Measurements from ENCODE around the gene PAK3.

Gene PAK3

GRCh38 chrX:111133389-111133788 is 37.4 kb downstream of the PAK3 start:
- no peak for DNase-seq

- no peak for DNase-seq
These were observed 49.9 kb downstream of the PAK3 start for GRCh38 chrX:111145878-111146277.

DNA sequence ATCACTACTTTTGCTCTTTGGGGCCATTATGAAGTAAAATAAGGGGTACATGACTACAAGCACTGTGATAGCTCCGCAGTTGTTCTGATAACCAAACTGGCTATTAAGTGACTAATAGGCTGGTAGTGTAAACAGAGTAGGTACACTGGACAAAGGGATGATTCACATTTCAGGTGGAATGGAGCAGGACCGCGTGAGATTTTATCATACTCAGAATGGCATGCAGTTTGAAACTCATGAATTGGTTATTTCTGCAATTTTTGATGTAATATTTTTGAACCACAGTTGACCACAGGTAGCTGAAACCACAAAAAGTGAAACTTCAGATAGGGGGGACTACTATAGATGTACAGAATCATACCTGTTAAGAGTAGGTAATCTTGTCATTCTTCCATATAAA is 55.8 kb downstream of the PAK3 start:
- DNase-seq: no peak

GRCh38 chrX:111159232-111159631 is 63.2 kb downstream of the PAK3 start:
- DNase-seq: no peak

GRCh38 chrX:111164728-111165127 is 68.7 kb downstream of the PAK3 start:
- no peak for DNase-seq

DNA sequence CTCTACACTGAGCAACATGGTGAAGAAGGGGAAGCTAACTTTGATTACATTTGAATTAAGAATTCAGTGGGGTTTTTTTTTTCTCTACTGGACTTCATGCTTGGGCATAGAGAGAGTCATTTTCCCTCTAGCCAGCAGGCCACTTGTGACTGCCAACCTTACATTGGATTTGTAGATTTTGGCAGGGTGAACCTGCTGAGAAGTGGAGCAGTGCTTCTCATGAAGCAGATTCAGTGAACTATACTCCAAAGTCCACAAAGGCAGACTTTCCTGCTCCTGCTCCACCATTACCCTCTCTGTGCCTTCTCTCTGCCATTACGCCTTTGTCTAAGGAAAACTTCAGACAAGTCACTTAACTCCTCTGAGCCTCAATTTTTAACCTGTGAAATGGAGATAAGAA is 69.9 kb downstream of the PAK3 start:
- no peak for DNase-seq

- DNase-seq: no peak
These were observed 71.3 kb downstream of the PAK3 start for GRCh38 chrX:111167334-111167733.

DNA sequence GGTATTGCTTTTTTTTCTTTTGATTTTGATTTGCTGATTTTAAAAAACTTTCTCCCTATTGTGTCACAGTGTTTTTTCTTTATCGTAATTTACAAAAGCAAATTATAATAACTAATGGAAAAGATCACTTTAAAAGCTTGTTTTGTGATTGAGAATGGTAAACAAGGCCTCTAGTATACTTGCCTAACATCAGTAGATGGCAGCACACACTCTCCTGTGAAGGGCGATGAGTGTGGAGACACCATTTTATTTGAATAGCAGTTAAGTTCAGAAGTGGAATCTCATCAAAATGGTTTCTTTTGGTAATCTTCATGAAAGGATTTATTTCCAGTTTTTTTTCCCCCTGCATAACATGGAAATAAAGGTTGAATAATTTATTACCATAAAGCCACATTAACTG is 72.3 kb downstream of the PAK3 start:
- DNase-seq: no peak

- no peak for DNase-seq
These were observed 73.2 kb downstream of the PAK3 start for GRCh38 chrX:111169141-111169540.

- DNase-seq: no peak
These were observed 74.0 kb downstream of the PAK3 start for GRCh38 chrX:111170017-111170416.

GRCh38 chrX:111180750-111181240 is 84.8 kb downstream of the PAK3 start:
- no peak for DNase-seq

DNA sequence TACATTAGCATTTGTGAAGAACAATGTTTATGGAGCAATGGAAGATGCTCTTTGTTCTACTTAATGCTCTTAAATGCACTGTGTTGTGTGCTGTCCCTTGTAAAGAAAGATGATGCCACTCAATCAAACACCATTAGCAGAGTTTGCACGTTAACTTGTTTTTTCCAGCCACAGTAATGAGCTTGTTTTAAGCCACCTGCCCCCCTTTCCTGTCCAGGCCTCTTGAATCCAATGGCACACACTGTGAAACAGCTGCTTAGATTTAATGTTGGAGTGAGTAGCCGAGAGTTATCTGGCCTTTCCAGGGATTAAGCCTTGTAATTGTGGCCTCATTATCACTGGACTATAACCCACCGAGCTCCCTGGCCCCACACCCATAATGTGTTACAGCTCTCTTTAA is 86.0 kb downstream of the PAK3 start:
- DNase-seq: no peak

DNA sequence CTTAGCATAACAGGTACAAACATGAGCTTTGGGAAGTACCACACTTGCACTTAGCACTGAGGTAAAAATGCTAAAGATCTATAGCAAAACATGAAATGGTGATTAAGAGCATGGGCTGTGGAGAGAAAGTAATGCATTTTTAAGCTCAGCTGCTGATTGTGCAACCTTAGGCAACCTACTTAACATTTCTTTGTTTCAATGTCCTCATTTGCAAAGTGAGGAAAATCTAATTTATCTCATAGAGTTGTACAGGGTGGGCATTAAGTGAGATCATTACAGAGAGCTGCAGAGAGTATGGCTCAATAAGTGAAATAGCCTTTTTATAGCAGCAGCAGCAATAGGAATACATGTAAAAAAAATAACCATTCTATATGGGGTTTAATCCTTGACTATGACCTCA is 87.0 kb downstream of the PAK3 start:
- no peak for DNase-seq

DNA sequence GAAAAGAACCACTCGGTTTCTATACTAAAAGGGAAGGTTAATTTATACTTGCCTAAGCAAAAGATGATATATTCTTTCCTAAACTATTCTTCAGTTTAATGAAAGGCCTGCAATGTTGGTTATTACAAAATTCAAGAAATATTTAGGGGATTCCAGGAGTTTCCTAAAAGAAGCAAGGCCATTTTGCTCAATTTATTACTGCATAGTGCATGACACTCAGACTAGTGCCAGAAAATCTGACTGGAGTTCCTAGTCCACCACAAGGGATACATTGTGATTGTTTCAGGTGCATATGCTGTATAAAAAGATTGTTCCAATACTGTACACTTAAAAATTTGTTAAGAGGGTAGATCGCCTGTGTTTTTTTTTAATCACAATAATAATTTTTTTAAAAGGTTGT is 95.6 kb downstream of the PAK3 start:
- no peak for DNase-seq

GRCh38 chrX:111199505-111199904 is 103.5 kb downstream of the PAK3 start:
- no peak for DNase-seq

- no peak for DNase-seq
These were observed 104.3 kb downstream of the PAK3 start for GRCh38 chrX:111200327-111200726.

DNA sequence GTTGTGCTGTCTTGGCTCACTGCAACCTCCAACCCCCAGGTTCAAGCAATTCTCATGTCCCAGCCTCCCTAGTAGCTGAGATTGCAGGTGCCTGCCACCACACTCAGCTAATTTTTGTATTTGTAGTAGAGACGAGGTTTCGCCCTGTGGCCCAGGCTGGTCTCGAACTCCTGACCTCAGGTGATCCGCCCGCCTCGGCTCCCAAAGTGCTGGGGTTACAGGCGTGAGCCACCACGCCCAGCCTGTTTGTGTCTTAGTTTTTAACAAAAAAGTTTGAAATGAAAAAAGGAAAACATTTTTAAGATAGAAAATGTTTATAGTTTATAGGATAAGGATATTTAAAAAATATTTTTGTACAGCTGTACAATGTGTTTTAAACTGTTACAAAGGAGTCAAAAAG is 111.9 kb downstream of the PAK3 start:
- no peak for DNase-seq

DNA sequence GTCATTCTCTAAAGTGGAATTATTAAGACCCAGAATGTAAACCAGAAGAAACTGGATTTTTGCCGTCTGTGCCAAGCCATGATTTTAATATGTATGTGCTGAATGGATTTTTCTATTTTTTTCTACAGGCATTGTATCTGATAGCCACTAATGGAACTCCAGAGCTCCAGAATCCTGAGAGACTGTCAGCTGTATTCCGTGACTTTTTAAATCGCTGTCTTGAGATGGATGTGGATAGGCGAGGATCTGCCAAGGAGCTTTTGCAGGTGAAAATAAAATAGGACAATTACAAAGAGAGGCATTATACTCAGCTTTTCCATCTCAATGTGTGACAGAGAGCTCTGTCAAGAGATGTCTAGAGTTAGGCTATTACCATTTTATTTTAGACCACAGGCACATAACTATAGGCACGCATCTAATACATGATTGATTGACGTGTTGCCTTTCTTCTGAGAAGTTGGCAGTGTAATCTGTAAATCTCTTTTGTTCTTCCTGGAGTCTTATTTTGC is 120.4 kb downstream of the PAK3 start:
- no peak for DNase-seq

GRCh38 chrX:111244235-111244750 is 148.3 kb downstream of the PAK3 start:
- no peak for DNase-seq

GRCh38 chrX:111254896-111255693 is 159.1 kb downstream of the PAK3 start:
- no peak for DNase-seq

GRCh38 chrX:111257733-111258132 is 161.7 kb downstream of the PAK3 start:
- no peak for DNase-seq

DNA sequence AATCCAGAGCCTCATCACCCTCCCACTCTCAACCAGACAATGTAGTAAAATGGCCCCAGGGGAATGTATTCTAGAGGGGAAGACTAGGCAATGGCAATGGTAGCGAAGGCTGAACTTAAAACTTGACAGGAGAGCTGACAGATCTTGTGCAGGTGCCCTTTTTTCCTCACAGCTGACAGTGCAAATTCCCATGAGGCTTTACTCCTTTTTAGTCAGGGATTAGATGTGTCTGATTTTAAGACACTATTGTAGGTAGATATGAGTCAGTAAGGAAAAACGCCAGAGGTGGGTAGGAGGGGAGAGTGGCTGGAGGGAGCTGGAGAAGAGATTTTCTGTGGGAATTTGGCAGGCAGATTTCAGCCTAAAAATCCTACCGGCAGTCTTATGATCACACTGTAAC is 163.6 kb downstream of the PAK3 start:
- DNase-seq: no peak

DNA sequence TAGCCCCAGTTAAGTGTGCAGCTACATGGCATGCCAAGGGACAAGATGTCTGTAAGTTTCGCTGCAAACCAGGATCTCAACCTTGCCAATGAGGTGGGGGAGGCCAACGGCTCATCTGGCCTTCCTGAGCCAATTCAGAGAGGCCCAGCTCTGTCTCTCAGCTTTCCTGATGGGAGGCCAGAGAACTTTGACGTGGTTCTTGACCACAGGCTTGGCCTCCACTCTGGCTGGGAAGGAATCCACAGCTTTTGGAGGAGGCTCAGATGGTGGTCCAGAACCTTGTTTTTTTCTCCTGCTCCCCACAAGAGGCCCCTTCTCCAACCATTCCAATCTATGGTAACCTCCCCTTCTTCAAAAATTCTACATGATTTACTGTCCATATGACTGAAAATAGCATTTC is 164.5 kb downstream of the PAK3 start:
- DNase-seq: no peak

GRCh38 chrX:111262086-111262485 is 166.1 kb downstream of the PAK3 start:
- no peak for DNase-seq

DNA sequence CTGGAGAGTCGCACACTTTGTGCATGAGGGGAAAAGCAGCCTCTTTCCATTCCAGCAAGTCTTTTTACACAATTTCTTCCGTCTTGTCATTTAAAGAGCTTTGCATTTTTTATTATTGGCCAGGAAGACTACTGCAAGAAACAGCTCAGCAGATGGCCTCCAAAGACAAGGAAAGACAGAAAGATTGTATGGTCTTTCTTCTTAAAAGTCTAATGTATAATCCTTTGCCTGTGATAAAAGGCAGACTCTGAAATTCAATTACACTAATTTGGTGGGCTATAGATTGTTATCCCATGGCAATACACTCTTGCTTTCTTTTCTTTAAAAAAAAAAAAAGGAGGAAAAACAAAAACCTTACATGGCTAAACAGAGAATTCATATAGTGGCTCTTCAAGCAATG is 168.4 kb downstream of the PAK3 start:
- DNase-seq: no peak
